ENCODE measurements around the gene KCNAB1.

Gene KCNAB1

DNA sequence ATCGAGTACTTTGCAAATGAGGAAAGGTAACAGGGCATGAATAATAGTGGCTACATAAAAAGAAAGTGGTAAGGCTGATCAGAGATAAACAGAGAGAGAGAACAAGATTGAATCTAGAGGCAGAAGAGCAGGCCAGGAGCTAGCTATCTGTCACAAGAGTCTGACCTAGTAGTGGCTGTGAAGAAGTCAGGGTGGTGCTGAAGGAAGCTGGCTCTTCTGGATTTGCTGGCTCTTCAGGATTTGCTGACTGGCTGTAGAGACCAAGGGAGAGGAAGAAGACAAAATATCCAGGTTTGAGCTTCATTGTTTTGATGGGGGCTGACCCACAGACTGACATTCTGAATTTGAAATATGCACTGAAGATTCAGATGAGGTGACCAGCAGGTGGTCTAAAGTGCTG, 292.2 kb downstream of the KCNAB1 start:
- no peak for DNase-seq (ENCODE audit: low spot score)

- no peak for DNase-seq (ENCODE audit: low spot score)
Measured at GRCh38 chr3:156413293-156413892, 293.0 kb downstream of the KCNAB1 start.

DNA sequence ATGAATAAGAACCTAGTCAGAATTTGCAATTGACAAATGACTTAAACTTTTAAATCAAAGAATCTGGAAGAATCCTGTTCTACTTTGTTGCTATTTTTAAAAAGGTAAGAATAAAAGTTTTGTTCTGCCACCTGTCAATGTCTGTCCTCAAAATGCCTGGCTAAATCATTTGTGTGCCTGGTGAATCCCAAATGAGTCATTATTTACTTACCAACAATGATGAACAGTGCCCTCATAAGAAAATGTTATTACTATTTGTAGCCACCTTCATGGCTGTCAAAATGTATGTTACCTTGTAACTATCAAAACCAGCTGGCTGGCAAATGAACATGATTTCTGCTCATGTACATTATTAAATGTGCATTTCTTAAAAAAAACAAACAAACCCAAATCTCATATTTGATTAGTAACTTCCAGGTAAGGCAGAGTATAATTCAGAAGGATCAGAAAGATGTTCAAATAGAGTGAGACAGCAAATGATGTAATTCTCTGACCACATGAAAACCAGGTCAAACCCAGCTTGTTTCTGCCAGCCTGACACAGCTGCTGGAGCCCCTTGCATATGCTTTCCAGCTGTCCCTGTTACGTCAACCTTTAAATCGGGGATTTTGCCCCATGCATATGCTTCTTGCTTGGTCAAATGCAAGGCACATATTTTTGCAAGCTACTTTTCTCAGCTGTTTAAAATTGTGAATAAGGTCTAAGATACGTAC, 296.6 kb downstream of the KCNAB1 start:
- no peak for DNase-seq (ENCODE audit: low spot score)

DNA sequence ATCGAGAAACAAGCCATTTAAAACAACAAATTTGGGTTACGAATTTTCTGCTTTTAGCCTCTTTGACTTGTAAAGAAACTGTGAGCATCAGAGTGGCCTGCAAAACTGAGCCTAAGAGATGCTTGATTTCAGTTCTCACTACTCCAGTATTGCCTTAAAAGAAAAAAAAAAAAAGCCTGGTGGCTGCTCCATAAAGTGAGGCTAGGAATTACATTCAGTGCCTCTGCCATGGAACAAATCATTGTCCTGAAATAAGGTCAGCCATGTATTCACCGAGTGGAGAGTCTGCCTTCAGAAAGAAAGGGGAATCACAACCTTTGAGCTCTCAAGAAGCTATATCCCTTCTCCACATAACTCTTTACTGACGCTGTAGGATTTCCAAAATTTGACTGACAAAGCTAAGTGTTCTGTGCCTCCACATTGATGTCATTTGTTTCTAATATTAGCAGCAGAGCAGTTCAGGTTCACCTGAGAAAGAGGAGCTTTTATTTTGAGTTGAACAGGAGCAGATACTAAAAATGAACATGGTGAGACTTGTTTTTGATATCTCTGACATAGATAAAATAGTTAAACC, 297.3 kb downstream of the KCNAB1 start:
- DNase-seq (ENCODE audit: low spot score): no peak

- DNase-seq (ENCODE audit: low spot score): no peak
Measured at GRCh38 chr3:156418428-156418827, 298.1 kb downstream of the KCNAB1 start.

- DNase-seq (ENCODE audit: low spot score): no peak
Measured at GRCh38 chr3:156421534-156421933, 301.2 kb downstream of the KCNAB1 start.

DNA sequence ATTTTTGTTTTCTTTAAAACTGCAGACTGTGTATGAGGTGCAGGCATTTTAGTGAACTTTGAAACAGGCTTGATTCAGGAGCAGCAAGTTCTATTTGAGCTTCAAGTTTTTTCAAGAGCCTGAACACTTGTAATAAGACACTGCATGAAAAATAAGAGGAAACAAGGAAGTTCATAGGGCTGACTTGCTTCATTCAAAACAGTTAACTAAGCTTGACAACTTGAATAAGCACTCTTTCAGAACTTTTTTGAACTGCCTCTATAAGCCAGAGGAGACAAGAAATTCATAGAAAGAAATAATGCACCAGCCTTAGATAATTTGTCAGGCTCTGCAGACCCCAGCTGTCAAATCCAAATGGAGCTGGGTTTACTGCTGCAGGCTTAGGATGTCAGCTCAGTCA, 304.4 kb downstream of the KCNAB1 start:
- DNase-seq (ENCODE audit: low spot score): no peak

DNA sequence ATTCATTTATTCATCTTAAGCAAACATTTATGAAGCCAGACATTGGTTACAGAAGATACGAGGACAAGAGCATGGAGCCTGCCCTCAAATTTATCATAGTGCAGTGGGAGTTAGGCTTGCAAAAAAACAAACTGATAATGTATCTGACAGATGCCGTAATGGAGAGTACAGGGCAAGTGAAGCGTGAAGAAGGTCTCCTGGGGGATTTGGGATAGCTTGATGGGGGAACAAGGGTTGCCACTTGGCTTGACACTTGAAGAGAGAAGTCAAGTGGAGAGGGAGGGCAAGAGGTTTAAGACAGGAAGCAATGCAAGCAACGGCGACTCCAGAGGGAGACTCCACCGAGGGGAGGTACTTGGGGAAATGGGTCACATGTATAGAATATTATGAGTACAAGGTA, 305.3 kb downstream of the KCNAB1 start:
- no peak for DNase-seq (ENCODE audit: low spot score)

DNA sequence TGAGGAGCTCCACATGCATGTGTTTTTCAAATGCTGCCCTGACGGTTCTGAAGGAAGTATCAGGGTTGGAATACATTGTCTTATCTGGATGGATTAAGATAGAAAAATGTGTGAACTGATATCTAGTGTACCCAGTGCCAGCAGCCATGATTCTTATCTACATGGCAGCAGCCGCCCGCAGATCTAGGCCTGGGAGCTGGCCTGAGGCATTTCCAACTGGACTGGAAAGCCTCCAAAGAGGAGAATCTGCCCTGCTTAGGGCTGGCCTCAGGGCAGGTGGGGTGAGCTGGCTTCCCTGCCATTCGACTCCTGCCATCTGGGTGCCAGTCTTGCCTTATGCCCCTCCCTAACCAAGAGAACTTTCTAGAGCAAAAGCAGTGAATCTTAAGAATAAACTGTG, 308.7 kb downstream of the KCNAB1 start:
- DNase-seq (ENCODE audit: low spot score): no peak

- no peak for DNase-seq (ENCODE audit: low spot score)
Measured at GRCh38 chr3:156431334-156432124, 311.2 kb downstream of the KCNAB1 start.

DNA sequence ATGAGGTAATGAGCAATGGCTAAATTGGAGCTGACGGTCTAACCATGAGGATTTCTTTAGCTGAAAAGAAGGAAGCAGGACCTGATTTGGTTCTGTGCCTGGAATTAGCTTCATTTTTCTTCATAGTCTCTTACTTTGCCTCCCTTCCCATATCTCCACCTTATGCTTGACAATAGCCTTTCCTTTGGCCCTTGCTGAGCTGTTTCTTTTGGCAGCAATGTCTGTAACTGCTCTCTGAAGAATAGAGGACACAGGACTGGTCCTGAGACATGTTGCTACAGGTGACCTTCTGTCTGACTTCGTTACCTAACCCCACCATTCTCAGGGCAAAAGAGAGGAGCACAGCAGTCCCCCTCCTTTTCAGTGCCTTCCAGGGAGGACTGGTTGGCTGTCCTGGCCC, 312.2 kb downstream of the KCNAB1 start:
- DNase-seq (ENCODE audit: low spot score): no peak

- DNase-seq (ENCODE audit: low spot score): no peak
Measured at GRCh38 chr3:156433138-156433537, 312.8 kb downstream of the KCNAB1 start.

DNA sequence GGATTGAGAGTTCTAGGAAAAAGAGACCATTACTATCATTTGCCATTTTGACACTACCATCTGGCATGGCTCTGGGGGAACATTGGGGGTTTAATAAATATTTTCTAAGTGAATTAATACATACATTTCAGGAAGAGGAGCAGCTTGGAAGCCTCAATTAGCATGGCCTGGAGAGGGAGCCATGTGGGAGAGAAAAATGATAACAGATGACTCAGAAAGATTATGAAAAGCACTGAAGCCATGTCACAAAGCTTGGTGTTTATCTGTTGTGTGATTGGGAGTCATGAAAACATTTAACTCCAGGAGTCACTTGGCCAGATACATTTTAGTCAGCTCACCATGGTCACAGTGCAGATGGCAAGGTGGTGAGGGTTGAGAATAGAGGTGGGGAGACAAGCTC, 313.5 kb downstream of the KCNAB1 start:
- peak; percentile 8 for DNase-seq (ENCODE audit: low spot score)

DNA sequence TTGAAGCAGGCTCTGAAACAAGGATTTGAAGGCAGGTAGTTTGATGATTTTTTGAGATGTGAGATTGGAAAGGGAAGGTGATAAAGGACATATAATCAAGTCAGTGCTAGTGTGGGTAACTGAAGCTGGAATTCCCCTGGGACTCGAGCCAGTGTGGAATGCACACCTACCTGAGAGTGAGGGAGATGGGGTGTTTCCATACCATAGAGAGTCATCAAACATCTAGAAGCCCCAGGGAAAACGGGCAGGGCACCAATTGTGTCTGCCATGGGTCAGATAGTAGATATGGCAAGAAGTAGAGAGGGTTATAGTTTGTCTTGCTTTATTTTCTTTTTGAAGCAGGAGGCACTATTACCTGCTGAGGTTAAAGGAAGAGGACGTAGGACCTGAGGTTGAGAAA, 314.5 kb downstream of the KCNAB1 start:
- no peak for DNase-seq (ENCODE audit: low spot score)

DNA sequence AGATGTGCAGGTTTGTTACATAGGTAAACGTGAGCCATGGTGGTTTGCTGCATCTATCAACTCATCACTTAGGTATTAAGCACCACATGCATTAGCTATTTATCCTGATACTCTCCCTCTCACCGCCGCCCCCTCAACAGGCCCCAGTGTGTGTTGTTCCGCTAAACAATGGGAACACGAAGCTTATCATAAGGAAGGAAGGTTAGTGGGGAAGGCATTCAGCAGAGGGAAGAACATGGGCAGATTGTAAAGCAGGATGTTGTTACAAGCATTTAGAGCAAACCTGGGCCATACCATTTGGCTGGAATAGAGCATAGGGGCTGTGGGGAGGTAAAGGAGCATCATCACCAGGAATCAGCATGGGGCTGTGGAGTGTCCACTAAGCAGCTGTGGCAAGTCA, 322.7 kb downstream of the KCNAB1 start:
- no peak for DNase-seq (ENCODE audit: low spot score)

- no peak for DNase-seq (ENCODE audit: low spot score)
Measured at GRCh38 chr3:156445117-156446090, 325.0 kb downstream of the KCNAB1 start.

GRCh38 chr3:156448300-156448699, 327.9 kb downstream of the KCNAB1 start:
- peak; percentile 57 for DNase-seq (ENCODE audit: low spot score)

GRCh38 chr3:156449710-156450574, 329.6 kb downstream of the KCNAB1 start:
- peak; percentile 47 for DNase-seq (ENCODE audit: low spot score)

- no peak for DNase-seq (ENCODE audit: low spot score)
Measured at GRCh38 chr3:156455839-156456238, 335.5 kb downstream of the KCNAB1 start.

GRCh38 chr3:156456771-156457224, 336.4 kb downstream of the KCNAB1 start:
- DNase-seq (ENCODE audit: low spot score): no peak

DNA sequence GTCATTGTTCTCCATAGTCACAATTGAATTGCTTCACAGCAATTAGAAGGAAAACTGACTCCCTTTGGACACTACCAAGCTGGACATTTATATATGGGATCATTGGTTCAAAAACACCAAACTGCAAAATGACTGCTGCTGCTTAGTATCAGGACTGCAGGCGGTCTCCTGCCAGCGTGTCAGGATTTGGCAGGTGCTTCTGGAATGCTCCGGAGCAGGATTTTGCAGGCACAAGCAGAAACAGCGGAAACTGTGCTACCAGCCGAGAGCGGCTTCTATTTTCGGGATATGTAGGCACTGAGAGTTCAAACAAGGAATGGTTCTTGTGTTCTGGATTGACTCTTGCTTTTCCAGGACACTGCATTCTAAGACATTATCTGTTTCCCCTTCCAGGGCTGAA, 339.1 kb downstream of the KCNAB1 start:
- DNase-seq (ENCODE audit: low spot score): no peak
